ENCODE results near the gene SRI.

SRI gene

DNA sequence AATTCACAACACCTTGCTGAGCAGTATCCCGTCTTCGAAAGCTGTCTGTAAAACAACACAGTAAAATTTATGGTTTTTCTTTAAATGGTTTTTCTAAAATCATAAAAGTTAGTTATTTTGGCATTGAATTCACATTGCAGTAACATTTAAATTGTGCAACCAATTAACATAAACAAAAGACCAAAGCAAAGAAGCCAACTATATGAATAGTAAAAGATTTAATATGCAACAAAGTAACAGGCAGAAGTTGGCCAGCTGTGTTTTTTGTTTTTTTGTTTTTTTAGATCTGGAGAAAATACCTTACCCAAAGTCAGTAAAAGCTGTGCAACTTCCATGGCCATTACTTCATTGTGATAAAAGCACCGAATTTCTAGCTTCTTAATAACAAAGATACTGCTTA, 11.3 kb downstream of the SRI start:
- ATAC-seq: no peak
- peaks cover 98% of the 10 kb centered on the region for H3K36me3 Mint-ChIP-seq
- DNase-seq (ENCODE audit: low spot score in 2 of 2): no peak
- H3K9me3 Mint-ChIP-seq: no peaks in the 10 kb centered on the region
- H3K4me1 Mint-ChIP-seq: peaks cover 8% of the 10 kb centered on the region
- H3K27ac Mint-ChIP-seq: no peak overlapping the region
- H3K4me3 Mint-ChIP-seq: no peak overlapping the region

DNA sequence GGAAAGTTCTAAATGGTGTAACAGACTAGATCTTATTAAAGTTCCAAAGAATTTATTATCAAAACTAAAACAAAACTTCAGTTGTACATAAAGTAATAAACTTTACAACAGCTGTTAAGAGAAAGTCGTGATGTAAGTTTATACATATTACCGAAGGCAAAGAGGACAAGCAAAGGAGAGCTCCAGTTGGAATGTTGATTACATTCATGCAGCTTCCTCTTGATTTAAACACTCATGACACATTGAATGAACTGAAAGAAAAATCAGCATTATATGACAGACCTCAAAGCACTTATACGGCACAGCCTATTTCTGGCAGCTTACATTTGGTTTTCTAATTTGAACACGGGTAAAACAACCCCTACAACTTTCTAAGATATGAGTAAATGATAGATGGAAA, 13.6 kb downstream of the SRI start:
- H3K4me3 Mint-ChIP-seq: no peak overlapping the region
- ATAC-seq: no peak
- no peaks in the 10 kb centered on the region for H3K9me3 Mint-ChIP-seq
- peaks cover 8% of the 10 kb centered on the region for H3K4me1 Mint-ChIP-seq
- DNase-seq (ENCODE audit: low spot score in 2 of 2): no peak
- peaks cover 95% of the 10 kb centered on the region for H3K36me3 Mint-ChIP-seq
- H3K27ac Mint-ChIP-seq: no peak overlapping the region

DNA sequence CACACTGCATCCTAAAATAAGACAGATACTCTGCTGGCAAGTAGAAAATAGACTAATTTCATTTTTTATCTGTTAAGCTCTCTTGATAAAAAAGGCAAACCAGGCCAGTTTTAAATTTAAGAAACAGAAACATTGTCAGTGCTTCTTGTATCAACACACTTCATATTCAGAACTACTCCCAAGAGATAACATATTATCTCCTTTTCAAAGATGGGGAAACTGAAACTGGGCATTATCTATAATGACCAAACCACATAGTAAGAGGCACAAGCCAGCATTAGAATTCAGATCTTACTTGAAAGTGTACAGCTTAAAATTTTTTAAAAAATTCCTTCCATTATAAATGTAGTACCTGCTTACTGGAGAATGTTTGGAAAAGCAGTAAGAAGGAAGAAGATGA, 14.7 kb downstream of the SRI start:
- ATAC-seq (no peak), DNase-seq (ENCODE audit: low spot score in 2 of 2) (no peak)
- Mint-ChIP-seq H3K4me1 (peaks cover 8% of the 10 kb centered on the region), H3K27ac (no peak overlapping the region), H3K4me3 (no peak overlapping the region), H3K9me3 (no peaks in the 10 kb centered on the region), H3K36me3 (peaks cover 93% of the 10 kb centered on the region)

DNA sequence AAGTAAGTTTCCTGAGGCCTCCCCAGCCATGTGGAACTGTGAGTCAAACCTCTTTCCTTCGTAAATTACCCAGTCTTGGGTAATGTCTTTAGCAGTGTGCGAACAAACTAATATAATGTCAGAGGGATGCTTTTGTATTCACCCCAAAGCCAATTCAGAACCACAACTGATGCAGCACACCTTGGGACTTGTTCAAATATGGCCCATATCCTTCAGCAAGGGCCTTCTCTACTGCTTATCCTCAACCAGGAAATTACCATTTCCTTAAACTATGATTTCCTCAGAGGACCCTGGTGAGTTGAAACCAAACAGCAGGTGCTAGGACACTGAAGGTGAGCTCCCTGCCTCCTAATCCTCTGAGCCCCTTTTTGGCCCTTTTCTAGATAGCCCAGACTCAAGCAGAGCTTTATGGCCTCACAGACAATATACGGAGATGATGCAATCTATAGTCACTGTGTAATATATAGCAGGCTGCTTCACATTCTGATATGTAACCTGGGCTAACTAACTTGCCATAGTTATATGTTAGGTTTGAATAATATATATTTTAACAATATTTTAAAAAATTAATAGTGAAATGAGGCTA, 15.2 kb downstream of the SRI start:
- ATAC-seq (no peak), DNase-seq (ENCODE audit: low spot score in 2 of 2) (no peak)
- peak overlapping the region; percentile 63 for H3K27ac Mint-ChIP-seq
- H3K4me1 Mint-ChIP-seq: peaks cover 8% of the 10 kb centered on the region
- no peaks in the 10 kb centered on the region for H3K9me3 Mint-ChIP-seq
- peaks cover 87% of the 10 kb centered on the region for H3K36me3 Mint-ChIP-seq
- H3K4me3 Mint-ChIP-seq: no peak overlapping the region

DNA sequence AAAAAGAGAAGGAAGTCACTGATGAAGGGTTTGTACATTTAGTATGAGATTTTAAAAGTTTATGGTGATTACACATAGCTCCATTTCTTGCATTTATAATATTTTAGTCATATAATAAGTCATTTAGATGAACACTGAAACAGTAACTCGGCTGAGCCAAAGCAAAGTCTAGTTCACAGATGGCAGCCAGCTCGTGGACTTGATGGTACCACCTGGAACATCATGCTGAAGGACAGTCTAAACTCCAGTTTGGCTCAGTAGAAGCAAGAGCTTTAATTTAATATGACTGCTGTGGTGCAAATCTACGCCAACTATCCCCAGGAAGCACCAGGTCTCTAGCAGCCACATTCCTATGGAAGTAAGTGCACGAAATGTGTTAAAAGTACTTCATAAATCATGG, 16.4 kb downstream of the SRI start:
- DNase-seq (ENCODE audit: low spot score in 2 of 2): no peak
- no peak for ATAC-seq
- Mint-ChIP-seq H3K27ac (peak overlapping the region; percentile 63), H3K4me1 (peaks cover 8% of the 10 kb centered on the region), H3K4me3 (no peak overlapping the region), H3K36me3 (peaks cover 81% of the 10 kb centered on the region), H3K9me3 (no peaks in the 10 kb centered on the region)

GRCh38 chr7:88202799-88203198, 17.0 kb downstream of the SRI start:
- Mint-ChIP-seq H3K9me3 (no peaks in the 10 kb centered on the region), H3K36me3 (peaks cover 75% of the 10 kb centered on the region), H3K27ac (peak overlapping the region; percentile 63), H3K4me3 (no peak overlapping the region), H3K4me1 (peaks cover 8% of the 10 kb centered on the region)
- DNase-seq (ENCODE audit: low spot score in 2 of 2) (no peak), ATAC-seq (no peak)

DNA sequence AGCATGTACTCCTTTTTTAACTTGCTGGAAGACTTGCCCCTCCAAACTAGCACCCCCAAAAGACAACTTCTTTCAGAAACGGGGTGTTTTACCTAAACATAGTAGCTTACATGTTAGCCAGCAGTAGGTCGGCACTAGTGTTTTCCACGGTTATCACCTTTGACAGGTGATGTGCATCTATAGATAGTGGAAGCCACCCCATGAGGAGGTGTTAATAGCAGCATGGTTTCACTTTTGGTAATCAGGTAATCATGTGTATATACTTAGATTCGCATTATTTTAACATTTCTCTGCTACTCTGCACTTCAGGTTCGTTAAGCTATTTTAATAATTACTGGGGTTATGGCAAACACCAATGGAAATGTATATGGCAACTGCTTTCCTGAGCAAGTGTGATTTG, 17.6 kb downstream of the SRI start:
- DNase-seq (ENCODE audit: low spot score in 2 of 2): no peak
- Mint-ChIP-seq H3K9me3 (no peaks in the 10 kb centered on the region), H3K36me3 (peaks cover 70% of the 10 kb centered on the region), H3K27ac (no peak overlapping the region), H3K4me1 (peaks cover 8% of the 10 kb centered on the region), H3K4me3 (no peak overlapping the region)
- no peak for ATAC-seq

GRCh38 chr7:88201305-88201704, 18.5 kb downstream of the SRI start:
- DNase-seq (ENCODE audit: low spot score in 2 of 2): no peak
- H3K27ac Mint-ChIP-seq: peak overlapping the region; percentile 50
- no peak for ATAC-seq

GRCh38 chr7:88200789-88201188, 19.0 kb downstream of the SRI start:
- Mint-ChIP-seq H3K4me1 (peaks cover 8% of the 10 kb centered on the region), H3K9me3 (no peaks in the 10 kb centered on the region), H3K27ac (peak overlapping the region; percentile 50), H3K36me3 (peaks cover 55% of the 10 kb centered on the region), H3K4me3 (no peak overlapping the region)
- ATAC-seq: no peak
- no peak for DNase-seq (ENCODE audit: low spot score in 2 of 2)

More at GRCh38 chr7:88201305-88201704, 18.5 kb downstream of the SRI start:
- Mint-ChIP-seq H3K4me1 (peaks cover 8% of the 10 kb centered on the region), H3K36me3 (peaks cover 60% of the 10 kb centered on the region), H3K9me3 (no peaks in the 10 kb centered on the region), H3K4me3 (no peak overlapping the region)

DNA sequence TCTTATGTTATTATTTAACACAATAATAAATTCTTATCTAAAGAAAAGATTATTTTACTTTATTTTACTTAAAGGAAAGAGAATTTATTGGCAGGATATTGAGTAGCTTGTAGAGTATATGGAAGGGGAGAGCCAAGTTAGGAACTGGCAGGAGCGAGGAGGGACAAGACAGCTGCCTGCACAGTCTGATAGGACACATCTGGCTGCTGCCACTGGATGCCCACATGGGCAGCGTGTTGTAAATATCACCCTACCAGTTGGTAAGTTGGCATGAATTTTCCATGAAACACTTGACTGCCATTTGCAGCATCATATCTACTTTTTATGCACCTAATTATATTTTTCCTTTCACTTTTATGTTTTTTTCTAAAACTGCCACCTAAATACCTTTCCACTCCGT, 19.6 kb downstream of the SRI start:
- Mint-ChIP-seq H3K36me3 (peaks cover 50% of the 10 kb centered on the region), H3K9me3 (no peaks in the 10 kb centered on the region), H3K27ac (peak overlapping the region; percentile 50), H3K4me1 (peaks cover 8% of the 10 kb centered on the region), H3K4me3 (no peak overlapping the region)
- DNase-seq (ENCODE audit: low spot score in 2 of 2) (no peak), ATAC-seq (no peak)

GRCh38 chr7:88191911-88192310, 27.9 kb downstream of the SRI start:
- no peaks in the 10 kb centered on the region for H3K9me3 Mint-ChIP-seq
- H3K4me1 Mint-ChIP-seq: no peaks in the 10 kb centered on the region
- H3K36me3 Mint-ChIP-seq: no peaks in the 10 kb centered on the region
- H3K4me3 Mint-ChIP-seq: no peak overlapping the region
- ATAC-seq (no peak), DNase-seq (ENCODE audit: low spot score in 2 of 2) (no peak)
- no peak overlapping the region for H3K27ac Mint-ChIP-seq

- H3K36me3 Mint-ChIP-seq: no peaks in the 10 kb centered on the region
- H3K4me1 Mint-ChIP-seq: no peaks in the 10 kb centered on the region
- DNase-seq (ENCODE audit: low spot score in 2 of 2) (no peak), ATAC-seq (no peak)
- no peak overlapping the region for H3K27ac Mint-ChIP-seq
- H3K9me3 Mint-ChIP-seq: no peaks in the 10 kb centered on the region
- no peak overlapping the region for H3K4me3 Mint-ChIP-seq
These were observed 34.2 kb downstream of the SRI start for GRCh38 chr7:88185650-88186049.

- no peaks in the 10 kb centered on the region for H3K9me3 Mint-ChIP-seq
- DNase-seq (ENCODE audit: low spot score in 2 of 2): no peak
- H3K4me3 Mint-ChIP-seq: no peak overlapping the region
- H3K27ac Mint-ChIP-seq: no peak overlapping the region
- no peaks in the 10 kb centered on the region for H3K36me3 Mint-ChIP-seq
- peak; percentile 87 for ATAC-seq
- no peaks in the 10 kb centered on the region for H3K4me1 Mint-ChIP-seq
These were observed 35.0 kb downstream of the SRI start for GRCh38 chr7:88184848-88185304.

- Mint-ChIP-seq H3K9me3 (no peaks in the 10 kb centered on the region), H3K27ac (no peak overlapping the region), H3K4me1 (no peaks in the 10 kb centered on the region), H3K36me3 (no peaks in the 10 kb centered on the region), H3K4me3 (no peak overlapping the region)
- no peak for DNase-seq (ENCODE audit: low spot score in 2 of 2)
- ATAC-seq: no peak
These were observed 36.8 kb downstream of the SRI start for GRCh38 chr7:88183051-88183450.

- Mint-ChIP-seq H3K36me3 (no peaks in the 10 kb centered on the region), H3K4me1 (no peaks in the 10 kb centered on the region)
These were observed 43.6 kb downstream of the SRI start for GRCh38 chr7:88176190-88176589.

GRCh38 chr7:88172842-88173241, 47.0 kb downstream of the SRI start:
- H3K4me1 Mint-ChIP-seq: no peaks in the 10 kb centered on the region
- no peaks in the 10 kb centered on the region for H3K36me3 Mint-ChIP-seq
- H3K27ac Mint-ChIP-seq: no peak overlapping the region
- H3K9me3 Mint-ChIP-seq: no peaks in the 10 kb centered on the region
- no peak for ATAC-seq
- H3K4me3 Mint-ChIP-seq: no peak overlapping the region
- no peak for DNase-seq (ENCODE audit: low spot score in 2 of 2)

More at GRCh38 chr7:88176190-88176589, 43.6 kb downstream of the SRI start:
- no peaks in the 10 kb centered on the region for H3K9me3 Mint-ChIP-seq
- H3K4me3 Mint-ChIP-seq: no peak overlapping the region
- DNase-seq (ENCODE audit: low spot score in 2 of 2): no peak
- H3K27ac Mint-ChIP-seq: no peak overlapping the region
- ATAC-seq: no peak
